ENCODE results near the gene ZDHHC3.
"Not testable (repeated sequence)": the region's sequence is repeated elsewhere in the genome, so short reads cannot be mapped to it uniquely, and the experiment has no call there.

ZDHHC3 gene

DNA sequence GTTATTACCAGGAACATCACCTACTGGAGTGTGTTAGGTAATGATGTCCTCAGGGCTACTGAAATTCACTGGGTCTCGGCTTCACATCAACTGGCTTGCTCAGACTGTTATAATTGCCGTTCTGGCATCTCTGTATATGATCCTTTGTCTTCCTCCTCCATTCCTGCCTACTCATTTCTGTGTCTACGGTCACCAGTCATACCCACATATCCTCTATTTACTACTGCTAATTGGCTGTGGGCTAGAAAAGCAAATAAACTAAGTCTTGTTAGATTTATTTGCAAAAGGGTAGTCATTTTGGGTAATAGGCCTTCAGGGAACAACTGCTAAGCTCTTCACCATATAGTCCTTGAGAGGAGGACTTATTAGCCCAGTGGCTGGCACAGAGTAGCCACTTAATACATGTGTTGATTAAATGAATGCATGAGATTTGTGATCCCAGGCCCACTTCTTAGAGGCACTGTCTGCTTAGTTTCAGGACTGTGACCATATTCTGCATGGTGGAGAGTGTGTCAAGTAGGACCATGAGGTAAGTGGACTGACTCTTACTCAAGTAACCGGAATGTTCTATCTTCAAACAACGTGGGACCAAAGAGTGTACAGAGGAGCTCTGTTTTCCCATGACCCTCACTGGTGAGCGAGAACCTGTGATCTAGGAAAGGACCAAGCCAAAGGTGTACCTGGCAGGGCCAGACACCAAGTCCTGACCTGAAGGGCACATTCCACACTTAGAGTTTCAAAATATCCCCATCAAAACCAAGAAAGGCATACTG lies 13.2 kb downstream of the ZDHHC3 start:
- DNase-seq, result no peak

DNA sequence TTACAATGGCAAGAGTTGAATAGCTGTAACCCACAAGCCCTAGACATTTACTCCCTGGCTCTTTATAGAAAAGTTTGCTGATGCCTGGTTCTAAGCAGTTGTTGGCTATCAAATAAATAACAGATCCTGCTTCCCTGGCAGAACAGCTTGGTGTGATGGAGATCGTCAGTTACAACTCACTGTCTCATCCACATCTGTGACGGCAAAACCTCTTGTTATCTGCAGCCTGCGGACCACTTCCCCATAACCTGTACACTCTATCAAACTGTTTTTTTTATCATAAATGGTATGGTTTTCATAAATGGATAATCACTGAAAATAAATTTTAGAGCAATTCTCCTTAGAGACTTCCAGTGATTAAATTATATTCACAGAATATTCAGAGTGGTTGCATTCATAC lies 14.1 kb downstream of the ZDHHC3 start:
- DNase-seq, result no peak

DNA sequence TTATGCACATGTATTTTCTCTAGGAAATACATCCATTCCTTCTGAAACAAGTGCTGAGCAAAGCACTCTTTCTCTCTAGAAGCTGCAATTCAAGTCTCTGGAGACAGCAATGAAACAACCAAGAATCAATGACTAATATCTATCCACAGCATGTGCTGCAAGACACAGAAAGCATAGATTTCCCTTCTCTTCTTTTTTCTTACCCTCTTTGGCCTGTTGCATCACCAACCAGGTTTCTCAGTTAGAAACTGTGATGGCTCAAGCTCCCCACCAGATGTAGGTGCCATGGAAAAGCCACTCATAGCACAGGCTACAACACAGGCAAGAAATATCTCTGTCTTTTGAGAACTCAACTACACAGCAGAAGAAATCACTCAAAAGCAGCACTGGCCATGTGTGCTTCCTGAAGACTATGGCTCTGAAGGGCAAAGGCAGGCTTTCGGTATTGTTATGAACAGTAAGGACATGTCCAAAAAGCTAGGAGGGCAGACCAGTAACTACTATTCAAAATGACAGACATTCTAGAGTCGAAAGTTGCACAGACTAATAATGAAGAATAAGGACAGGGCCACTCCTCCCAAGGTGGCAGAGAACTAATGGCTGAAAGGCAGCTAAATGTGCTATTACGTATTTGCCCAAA lies 15.5 kb downstream of the ZDHHC3 start:
- DNase-seq, result no peak

DNA sequence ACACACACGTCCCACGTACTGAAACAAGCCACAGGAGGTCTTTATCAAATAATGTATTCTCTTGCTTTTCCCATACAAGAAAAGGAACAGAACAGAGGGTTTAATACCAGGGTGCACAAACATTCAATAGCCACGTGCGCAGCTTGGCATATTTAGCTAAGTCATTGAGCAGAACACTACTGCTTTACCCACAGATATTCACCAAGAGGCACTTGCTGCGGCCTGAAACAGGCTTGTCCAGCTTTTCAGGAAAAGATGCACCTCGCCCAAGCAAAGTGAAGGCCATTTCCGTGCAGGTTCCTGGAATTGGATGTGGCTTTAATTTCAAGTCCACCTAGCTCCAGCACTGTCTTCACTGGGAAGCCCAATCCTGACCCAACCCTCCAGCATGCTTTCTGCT lies 17.6 kb downstream of the ZDHHC3 start:
- no peak for DNase-seq

DNA sequence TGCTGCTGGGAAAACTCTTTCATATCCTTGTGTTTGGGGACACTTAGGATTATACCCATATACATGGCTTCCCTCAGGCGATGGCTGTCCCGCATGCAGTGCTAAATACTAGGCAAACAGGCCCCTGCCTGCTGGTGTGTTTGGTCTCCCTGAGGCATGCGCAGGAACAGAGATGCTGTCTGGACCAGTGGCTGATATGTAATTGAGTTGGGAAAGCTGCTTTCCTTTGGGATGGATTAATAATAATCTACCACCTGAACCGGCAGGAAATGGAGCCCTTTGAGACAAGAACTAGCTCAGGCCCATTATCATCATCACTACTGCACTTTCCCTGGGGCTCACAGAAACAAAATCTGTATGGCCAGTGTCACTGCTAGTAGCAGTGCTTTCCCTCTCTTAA lies 18.0 kb downstream of the ZDHHC3 start:
- DNase-seq, result no peak

DNA sequence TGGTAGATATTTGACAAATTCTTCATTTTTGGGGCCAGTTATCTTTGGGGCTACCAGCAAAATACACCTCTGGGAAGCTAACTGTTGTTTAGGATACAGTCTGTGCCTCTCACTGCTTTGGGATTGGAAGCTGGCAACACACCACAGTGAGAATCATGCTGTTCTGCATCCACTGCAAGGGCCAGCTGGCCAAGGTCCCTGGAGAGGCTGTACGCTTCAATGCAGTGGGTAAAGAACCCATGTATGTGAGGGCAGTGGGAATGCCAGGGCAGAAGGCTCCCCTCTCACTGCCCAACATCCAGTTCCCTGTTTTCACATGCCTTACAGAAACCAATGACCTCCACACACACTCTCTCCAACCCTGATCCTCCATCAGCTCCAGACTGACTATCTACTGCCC lies 20.1 kb downstream of the ZDHHC3 start:
- DNase-seq, result no peak

DNA sequence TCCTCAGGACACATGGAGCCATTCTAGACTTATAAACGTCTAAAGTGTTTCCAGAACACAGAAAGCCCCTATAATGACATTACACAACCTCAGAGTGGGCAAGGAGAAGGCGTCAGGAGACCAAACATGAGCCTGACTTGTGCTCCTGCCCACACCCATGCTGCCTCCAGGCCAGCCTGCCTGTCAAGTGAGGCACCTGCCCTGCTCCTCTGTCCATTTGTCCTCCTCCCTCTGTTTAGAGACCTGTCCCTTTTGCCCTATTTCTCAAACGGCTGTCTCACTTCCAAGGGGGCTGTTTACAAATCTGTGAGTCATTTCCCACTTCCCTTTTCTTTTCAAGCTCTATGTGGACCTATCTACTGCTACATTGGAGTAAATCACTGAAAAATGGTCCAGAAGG lies 21.0 kb downstream of the ZDHHC3 start:
- no peak for DNase-seq

DNA sequence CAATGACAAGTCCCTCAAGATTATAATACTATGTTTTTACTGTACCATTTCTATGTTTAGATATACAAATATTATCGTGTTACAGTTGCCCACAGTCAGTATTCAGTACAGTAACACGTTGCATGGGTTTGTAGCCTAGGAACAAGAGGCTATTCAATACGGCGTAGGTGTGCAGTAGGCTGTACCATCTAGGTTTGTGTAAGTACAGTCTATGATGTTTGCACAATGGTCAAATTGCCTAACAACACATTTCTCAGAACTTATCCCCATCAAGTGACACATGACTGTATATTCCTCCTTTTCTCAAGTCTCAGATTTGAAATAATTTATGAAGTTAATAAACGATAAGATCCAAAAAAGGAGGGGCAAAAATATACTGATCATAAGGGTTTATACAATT lies 21.7 kb downstream of the ZDHHC3 start:
- DNase-seq, result no peak

DNA sequence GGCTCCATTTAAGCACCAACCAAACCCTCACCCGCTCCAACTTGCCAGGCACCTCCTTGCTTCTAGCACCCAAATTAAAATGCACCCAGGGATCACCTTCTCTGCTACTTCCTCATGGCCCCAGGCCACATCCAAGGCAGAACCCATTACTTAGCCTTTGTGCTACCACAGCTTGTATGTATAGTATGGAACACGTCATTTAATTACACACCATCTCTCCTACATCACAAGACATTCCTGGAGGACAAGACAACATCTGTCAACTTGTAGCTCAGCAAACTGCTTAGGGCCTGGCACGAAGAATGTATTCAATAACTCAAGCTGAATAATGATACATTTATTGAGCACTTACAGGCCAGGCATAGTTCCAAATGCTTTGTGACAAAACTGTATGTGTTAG lies 23.3 kb downstream of the ZDHHC3 start:
- no peak for DNase-seq

DNA sequence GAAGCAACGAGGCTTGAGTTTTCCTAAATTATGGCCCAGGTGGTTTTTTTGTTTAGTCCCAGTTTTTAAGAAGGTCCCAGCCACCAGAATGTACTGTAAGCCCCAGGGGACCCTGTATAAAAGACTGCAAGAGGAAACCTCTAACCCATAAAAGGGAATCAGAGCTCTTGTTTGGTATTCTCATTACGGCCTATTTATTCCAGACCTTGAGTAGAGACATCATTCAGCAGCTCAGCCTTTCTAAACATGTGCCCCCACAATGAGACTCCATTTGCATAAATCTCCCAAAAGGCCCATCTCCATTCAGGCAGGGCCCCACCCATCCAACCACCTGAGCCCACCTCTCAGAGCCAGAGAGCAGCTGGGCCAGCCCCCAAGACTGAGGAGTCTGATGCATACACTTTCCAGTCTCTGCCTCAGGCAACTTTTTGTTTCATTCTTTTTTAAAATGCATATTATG lies 25.7 kb downstream of the ZDHHC3 start:
- DNase-seq, result no peak

DNA sequence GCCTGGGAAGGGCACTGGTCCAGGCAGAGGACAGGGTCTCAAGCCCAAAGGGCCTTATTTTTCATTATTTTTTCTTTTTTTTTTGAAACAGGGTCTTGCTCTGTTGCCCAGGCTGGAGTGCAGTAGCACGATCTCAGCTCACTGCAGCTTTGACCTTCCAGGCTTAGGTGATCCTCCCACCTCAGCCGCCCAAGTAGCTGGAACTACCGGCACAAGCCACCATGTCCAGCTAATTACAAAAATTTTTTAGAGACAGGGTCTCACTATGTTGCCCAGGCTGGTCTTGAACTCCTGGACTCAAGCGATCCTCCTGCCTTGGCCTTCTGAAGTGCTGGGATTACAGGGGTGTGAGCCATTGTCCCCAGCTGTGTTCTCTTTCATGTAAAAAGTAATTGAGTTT lies 26.2 kb downstream of the ZDHHC3 start:
- not testable (repeated sequence) for DNase-seq

DNA sequence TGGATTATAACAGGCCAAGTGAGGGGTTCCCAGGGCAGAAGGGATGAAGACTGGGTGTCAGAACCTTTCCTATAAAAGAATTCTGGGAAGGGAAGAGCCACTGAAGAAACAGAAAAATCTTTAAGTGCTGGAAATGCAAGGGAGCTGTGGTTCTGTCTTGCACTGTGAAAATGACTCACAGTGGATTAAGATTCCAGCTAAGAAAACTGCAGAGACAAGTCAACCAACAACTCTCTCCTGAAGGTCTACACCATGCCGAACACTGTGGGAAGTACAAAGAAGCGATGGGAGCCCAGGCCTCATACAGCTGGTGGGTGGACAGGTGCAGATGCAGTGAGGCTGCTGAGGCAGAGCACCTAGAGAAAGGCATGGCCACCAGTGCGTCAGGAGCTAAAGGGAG lies 27.7 kb downstream of the ZDHHC3 start:
- DNase-seq, result no peak

DNA sequence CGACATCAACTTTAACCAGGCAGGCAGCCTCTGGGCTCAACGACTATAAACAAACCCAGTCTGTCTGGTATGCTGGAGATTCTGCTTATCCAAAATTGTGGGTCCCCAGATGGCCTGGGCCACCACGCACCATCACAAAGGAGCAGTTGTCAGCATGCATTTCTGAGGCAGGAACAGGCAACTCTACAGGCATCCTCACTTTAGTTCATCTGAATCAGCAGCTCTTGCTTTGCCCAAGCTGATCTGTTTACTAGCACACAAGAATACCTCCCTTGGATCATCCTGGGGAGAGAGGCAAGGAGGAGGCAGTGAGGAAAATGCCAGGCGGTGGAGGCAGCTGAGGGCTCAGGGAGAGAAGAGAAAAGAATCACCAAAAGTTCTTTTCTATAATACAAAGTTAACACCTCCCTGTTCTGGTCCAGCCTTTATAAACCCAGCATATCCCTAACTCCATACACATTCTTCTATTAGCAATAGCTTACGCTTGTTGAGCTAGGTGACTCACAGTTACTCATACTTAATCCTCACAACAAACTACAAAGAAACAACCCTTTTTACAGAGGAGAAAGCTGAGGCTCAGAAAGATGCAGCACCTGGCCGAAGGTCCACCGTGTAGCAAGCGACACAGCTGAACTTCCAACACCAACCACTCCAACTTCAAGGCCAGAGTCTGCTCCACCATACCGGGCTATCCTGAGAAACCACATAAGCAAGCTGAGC lies 33.6 kb downstream of the ZDHHC3 start:
- no peak for DNase-seq

DNA sequence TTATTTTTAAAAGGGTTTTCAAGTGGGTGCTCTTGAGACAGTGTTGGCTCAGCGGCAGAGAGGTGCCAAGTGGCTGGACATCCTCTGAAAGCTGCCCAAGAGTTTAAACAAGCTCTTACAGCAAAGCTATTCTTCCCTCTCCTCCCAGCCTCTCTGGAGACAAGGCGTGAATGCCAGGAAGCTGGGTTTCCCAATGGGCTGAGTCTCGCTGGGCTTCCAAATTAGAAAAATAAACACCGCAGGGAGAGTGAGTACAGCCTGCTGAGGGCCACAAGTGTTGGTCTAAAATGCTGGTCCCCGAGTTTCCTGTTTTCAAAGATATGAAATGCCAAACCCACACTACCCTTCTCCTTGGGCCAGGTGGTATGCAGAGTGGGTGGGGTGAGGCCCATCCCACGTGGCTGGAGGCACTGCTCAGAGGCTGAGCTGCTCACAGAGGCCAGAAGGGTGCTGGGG lies 36.4 kb downstream of the ZDHHC3 start:
- no peak for DNase-seq

DNA sequence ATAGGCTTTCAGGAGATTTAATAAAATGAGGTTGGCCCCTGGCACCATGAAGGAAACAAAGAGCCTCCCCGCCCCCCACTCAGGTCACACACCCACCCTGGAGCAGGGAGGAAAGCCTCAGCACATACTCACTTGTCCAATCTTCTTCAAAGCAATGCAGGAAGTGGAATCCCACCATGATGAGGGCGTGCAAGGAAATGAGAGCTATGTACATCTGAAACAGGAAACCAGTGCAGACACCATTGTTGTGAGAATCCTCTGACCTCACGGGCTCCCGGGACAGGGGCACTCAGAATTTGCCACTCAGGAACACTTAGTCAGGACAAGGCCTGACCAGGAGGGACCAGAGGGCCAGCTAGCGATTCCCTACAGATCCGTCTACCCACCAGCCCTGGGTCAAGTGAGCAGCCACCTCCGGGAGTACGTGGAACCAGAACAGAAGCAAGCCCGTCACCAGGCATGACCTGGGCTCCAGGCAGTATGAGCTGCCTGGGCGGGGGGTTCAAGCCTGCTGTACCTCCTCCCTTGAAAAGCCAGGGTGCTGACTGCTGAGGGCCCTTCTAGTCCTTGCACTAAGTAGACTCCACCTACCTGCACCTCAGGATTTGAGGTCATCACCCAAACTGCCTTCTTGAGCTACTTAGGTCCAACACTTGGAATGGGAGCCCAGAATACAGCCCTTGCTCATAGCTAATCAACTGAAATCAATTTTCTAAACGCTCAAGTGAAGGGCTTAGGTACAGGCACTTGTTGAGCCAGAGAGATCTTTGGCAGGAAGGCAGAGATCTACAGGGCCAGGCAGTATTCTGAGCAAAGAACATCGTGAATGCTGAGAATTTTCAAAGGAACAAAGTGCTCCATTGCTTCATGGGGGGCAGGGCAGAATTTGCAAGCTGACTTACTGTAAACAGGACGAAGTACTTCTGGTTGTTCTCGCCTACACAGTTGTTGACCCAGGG lies 42.7 kb downstream of the ZDHHC3 start:
- DNase-seq, result no peak

DNA sequence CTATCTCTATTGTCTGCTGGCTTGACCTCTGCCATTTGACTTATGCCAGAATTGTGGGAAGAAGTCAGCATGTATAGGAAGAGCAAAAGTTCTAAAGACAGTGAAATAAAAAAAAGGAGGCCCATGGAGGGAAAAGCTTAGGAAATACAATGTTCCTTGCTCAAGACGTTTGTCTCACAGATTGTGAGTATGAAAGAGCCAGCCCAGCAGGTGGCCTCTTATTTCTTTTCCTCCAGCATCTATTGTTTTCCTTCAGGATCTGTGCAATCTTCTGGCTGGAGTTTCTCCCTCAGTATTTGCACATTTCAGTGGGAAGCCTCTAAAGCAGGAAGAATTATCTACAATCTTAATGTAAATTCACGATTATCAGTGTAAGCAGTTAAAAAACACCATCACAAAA lies 43.7 kb downstream of the ZDHHC3 start:
- DNase-seq, result no peak

DNA sequence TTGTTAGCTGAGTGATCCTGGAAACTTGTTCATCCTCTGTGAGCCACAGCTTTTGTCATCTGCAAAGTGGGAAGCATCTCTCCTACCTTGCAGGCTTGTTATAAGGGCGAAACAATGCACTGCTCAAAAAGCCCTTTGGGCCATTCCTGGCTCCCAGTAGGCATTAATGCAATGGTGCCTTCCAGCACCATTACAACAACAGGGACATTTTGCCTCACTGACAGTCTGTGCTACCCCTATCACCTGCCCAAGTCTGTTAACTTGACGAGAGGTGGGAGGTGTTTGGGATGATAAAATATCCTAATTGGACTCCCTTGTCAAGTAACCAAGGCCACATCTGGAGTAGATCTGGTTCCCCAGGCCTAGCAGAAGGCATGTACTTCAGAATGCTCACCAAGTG lies 44.2 kb downstream of the ZDHHC3 start:
- DNase-seq, result no peak

DNA sequence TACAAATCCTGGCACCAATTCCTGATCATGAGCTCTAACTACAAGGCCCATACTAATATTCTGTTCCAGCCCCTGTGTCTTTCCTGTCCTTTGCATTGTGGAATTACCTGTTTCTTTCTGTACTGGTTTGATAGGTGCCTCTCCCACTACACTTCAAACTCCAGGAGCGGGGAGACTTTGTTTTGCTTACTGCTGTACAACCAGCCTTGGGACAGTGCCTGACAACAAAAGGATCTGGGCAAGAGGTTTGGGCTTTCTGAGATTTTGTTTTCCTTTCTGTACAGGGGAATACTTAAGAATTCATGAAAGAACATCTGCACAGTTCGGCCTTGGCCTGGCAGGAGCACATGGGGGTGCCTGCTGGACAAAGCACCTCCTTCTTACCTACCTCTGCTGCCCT lies 45.1 kb downstream of the ZDHHC3 start:
- no peak for DNase-seq

DNA sequence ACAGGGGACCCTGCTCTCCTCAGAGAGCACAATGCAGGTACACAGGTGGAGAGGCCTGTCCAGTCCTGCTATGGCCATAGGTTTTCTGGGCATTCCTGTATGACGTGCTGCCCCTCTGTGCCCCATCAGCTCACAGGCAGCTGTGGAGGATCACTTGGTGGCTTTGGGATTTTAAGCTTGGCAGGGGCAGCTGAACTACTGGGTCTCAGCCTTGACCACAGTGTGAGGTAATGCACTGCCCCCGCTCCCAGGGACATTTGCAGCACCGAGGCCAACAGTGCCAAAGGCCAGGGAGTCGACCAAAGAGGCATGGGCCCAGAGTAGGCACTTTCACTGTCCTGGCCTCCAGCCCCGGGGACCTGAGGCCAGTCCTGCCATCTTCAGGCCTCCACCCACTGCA lies 46.2 kb downstream of the ZDHHC3 start:
- no peak for DNase-seq

DNA sequence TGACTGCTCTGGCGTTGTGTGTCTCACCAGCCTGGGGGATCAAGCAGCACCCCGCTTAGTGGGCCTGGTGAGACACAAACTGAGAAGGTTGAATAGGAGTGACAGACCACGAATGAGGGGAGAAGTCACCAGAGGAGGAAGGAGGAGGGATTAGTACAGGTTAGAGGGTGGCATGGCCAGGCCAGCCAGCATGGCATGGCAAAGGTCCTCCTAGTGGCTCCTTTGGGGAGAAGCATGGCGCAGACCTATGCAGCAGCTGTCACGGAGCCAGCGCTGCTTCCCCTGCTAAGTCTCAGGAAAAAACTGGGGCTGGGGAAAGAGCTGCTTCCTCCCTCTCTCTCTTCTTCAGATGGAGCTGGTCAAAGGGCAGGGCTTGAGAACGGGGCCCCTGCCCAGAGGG lies 48.6 kb downstream of the ZDHHC3 start:
- no peak for DNase-seq

DNA sequence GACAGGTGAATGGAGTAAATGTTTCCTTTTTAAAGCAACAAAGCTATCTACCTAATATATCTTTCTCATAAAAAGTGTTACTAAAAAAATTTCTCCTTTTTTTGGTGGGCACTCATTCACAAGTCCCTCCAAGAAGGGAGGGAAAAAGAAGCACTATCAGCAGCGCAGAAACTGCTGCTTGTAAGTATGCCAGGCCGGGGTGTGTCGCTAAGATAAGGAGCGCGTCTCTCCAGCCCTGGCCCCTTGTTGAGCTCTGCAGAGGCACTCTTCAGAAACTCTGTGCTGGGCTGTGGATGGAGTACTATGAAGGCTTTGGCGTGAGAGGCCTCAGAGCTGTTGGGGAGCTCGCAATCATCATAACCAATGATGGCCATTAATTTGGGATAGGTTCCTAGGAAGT lies 49.1 kb downstream of the ZDHHC3 start:
- DNase-seq, result no peak

DNA sequence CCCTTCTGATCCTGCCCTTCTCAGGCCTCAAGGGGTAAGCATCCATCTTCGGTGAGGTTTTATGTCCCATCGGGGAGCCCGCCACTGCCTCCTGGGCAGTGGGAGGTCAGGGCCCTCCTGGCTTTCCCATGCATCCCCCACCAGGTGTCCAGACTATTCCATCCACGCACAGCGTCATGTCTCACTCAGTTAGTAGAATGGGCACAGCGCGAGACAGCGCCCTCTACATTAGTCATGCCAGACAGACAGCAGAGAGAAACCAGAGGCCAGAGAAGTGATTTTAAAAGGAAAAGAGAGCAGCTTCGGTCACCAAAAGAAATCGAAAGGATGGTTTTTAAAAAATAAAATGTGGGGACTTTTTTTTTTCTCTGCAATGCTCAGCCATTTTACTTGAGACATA lies 49.8 kb downstream of the ZDHHC3 start:
- DNase-seq, result no peak
